NCI-H2171 (cell line): Measurements from ENCODE around the gene LILRB1.
"Not testable (repeated sequence)": the region's sequence is repeated elsewhere in the genome, so short reads cannot be mapped to it uniquely, and the experiment has no call there.

Experiments used
- DNase-seq: peaks from one replicate; lab custom pipeline; 2025; lab: John Stamatoyannopoulos, UW

Gene LILRB1

GRCh38 chr19:54661846-54662481, 31.7 kb downstream of the LILRB1 start:
- DNase-seq, result no peak

GRCh38 chr19:54662730-54663129, 32.4 kb downstream of the LILRB1 start, which contains the start of gene LILRB4:
LILRB4 (plus strand) TSS chr19:54662985; CDS start chr19:54663034, 49 bp downstream.
- DNase-seq, result no peak

GRCh38 chr19:54665530-54665929, 35.2 kb downstream of the LILRB1 start:
- DNase-seq, result no peak

GRCh38 chr19:54667217-54667616, 36.9 kb downstream of the LILRB1 start:
- no peak for DNase-seq

- no peak for DNase-seq
Observed at GRCh38 chr19:54668353-54668752, 38.1 kb downstream of the LILRB1 start.

GRCh38 chr19:54670576-54671357, 40.5 kb downstream of the LILRB1 start:
- DNase-seq, result no peak

DNA sequence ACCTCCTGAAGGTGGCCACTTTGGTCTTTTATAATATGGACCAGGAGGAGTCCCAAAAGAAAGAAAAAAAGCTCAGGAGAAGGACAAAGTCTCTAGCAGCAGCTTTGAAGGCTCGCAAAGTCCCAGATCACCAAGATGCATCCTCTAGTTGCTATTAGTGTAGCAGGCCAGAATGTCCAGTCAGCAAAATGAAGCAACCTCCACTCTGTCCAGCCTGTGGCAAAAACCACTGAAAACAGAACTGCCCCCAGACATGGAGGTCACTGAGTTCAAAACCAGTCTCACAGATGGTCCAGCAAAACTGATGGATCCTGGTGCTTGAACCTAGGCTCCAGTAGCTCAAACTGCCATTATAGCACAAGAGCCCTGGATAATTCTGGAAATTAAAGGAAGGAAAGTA, 42.9 kb downstream of the LILRB1 start:
- DNase-seq, result no peak

DNA sequence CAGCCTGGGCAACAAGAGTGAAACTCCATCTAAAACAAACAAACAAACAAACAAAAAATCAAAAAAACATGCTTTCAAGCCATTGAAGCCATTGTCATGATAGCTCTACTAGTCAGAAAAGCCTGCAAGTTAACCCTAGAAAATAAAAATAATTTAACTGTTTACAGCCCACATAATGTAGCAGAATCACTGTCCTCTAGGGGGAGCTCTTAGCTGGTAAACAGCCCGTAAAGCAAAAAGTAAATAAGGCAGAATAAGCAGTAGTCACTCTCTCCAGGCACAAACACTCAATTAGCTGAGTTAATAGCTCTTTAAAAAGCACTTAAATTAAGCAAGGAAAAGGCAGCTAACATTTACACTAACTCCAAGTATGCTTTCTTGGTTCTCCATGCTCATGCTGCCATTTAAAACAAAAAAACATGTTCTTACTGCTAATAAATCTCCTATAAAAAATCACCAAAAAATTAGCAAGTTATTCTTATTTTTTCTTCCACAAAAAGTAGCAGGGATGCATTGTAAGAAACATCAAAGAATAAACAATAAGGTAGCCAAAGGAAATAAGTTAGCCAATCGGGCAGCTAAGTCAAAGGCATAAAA, 43.8 kb downstream of the LILRB1 start:
- DNase-seq, result no peak

DNA sequence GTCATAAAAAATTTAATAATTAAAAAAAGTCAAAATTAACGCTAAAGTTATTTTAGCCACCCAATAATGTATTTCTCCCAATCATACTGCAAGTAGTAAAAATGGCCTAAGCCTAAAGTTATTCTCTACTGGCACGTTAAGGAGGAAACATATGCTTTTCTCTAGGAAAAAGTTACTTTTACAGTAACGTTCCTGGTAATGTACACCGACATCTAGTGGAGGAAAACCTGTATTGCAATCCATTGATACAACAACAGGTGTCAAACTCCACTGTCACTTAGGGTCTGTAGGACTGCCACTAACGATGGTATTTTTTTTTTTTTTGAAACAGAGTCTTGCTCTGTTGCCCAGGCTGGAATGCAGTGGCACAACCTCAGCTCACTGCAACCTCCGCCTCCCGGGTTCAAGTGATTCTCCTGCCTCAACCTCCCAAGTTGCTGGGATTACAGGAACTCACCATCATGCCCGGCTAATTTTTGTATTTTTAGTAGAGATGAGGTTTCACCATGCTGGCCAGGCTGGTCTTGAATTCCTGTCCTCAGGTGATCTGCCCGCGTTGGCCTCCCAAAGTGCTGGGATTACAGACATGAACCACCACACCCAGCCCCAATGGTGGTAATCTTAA, 46.0 kb downstream of the LILRB1 start:
- not testable (repeated sequence) for DNase-seq

DNA sequence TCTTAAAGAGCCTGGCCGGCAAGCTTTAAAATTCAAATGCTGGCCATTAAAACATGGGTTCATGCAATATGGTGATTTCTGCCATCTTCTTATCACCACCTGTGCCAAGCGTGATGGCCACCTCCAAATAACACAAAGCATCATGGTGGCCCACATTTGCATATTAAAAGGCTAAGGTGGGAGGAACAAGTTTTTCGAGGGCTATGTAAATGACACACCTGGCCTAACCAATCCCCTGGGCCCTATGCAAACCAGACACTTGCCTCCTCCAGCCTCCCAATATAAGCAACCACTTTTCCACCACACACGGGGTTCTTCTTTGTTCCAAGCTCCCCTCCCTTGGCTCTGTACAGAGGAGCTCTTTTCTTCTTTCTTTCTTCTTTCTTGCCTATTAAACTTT, 46.9 kb downstream of the LILRB1 start:
- DNase-seq, result no peak

- DNase-seq, result not testable (repeated sequence)
Observed at GRCh38 chr19:54681596-54681995, 51.3 kb downstream of the LILRB1 start.

- no peak for DNase-seq
Observed at GRCh38 chr19:54682306-54682856, 52.1 kb downstream of the LILRB1 start.

DNA sequence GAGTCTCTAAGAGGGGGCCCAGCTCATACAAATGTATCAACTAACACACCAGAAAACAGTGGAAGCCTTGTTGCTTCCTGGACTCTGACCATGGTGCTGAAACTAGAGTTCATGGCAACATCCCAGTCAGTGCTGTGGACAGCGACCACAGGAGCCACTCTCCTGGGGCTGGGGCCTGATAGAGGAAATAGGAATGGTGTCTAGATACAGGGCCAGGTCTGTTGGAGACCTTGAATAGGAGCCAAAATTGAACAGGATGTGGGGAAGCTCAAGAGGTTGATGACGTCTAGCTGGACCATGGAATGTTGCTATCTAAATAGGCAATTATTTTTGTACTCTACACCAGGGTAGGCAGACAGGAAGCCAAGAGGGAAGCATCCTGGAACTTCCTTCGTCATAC, 54.2 kb downstream of the LILRB1 start:
- DNase-seq, result no peak
